Mucosa of stomach (tissue), 1 donor: Measurements from ENCODE around the gene MTFR2.

Experiments
- H3K27me3 ChIP-seq: one replicate; pipeline ENCODE4 v1.7.0; 2013; ENCODE audit warnings: mild to moderate bottlenecking, low read length; ENCODE audit not compliant: control insufficient read depth, insufficient read depth
- H3K36me3 ChIP-seq: one replicate; pipeline ENCODE4 v1.7.0; 2013; ENCODE audit warnings: low read length; ENCODE audit not compliant: control insufficient read depth, insufficient read depth
- H3K4me1 ChIP-seq: one replicate; pipeline ENCODE4 v1.7.0; 2013; ENCODE audit warnings: mild to moderate bottlenecking, low read length; ENCODE audit not compliant: control insufficient read depth, insufficient read depth
- H3K4me3 ChIP-seq: one replicate; pipeline ENCODE4 v1.7.0; 2013; ENCODE audit warnings: low read length
- H3K9ac ChIP-seq: one replicate; pipeline ENCODE4 v1.7.0; 2013; ENCODE audit warnings: mild to moderate bottlenecking, low read length, moderate library complexity
- H3K9me3 ChIP-seq: one replicate; pipeline ENCODE4 v1.7.0; 2013; ENCODE audit warnings: mild to moderate bottlenecking, low read length, moderate library complexity; ENCODE audit not compliant: control insufficient read depth
- donor health status: Pancreatic carcinoma.

MTFR2 gene

DNA sequence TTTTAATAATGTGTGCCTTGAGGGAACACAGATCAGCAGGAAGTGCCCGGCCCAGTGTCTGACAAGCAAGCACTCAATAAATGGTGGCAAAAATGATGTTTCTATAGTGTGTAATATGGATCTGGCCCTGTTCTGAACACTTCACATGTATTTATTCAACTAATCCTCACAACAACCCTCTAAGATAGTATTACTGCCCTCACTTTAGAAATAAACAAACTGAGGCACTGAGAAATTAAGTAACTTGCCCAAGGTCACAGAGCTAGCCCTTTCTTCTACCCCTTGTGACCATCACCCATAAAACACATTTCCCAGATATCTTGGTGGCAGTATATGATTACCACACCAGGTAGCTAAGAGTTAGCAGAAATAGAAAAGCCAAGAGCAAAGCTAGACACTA, 12.8 kb upstream of the MTFR2 start:
- no peak overlapping the region for H3K4me3 ChIP-seq
- H3K9ac ChIP-seq = no peak overlapping the region
- peaks cover 6% of the 10 kb centered on the region for H3K36me3 ChIP-seq
- no peaks in the 10 kb centered on the region for H3K27me3 ChIP-seq
- no peaks in the 10 kb centered on the region for H3K9me3 ChIP-seq
- no peaks in the 10 kb centered on the region for H3K4me1 ChIP-seq

- Histone ChIP-seq H3K4me1 (no peaks in the 10 kb centered on the region), H3K9me3 (no peaks in the 10 kb centered on the region), H3K36me3 (no peaks in the 10 kb centered on the region), H3K9ac (no peak overlapping the region), H3K27me3 (no peaks in the 10 kb centered on the region), H3K4me3 (no peak overlapping the region)
Observed at GRCh38 chr6:136254851-136255466, 4.8 kb upstream of the MTFR2 start.

DNA sequence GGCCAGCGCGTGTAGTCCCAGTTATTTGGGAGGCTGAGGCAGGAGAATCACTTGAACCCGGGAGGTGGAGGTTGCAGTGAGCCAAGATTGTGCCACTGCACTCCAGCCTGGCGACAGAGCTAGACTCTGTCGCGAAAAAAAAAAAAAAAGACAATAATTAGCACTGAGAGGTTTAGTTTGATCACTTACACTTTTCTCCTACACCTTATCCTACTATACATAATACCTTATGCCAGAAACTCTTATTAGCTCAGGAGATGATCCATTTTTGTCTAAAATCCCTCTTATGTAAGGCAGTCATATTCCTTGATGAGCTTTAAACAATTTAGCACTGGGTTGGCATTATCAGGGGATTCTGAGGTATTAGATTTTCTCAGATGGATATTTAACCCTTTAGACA, 3.6 kb upstream of the MTFR2 start:
- no peaks in the 10 kb centered on the region for H3K36me3 ChIP-seq
- no peak overlapping the region for H3K9ac ChIP-seq
- no peaks in the 10 kb centered on the region for H3K9me3 ChIP-seq
- no peak overlapping the region for H3K4me3 ChIP-seq
- H3K27me3 ChIP-seq = no peaks in the 10 kb centered on the region
- H3K4me1 ChIP-seq = no peaks in the 10 kb centered on the region

GRCh38 chr6:136252441-136252840, 2.3 kb upstream of the MTFR2 start:
- Histone ChIP-seq H3K36me3 (no peaks in the 10 kb centered on the region), H3K4me1 (no peaks in the 10 kb centered on the region), H3K27me3 (no peaks in the 10 kb centered on the region), H3K9me3 (no peaks in the 10 kb centered on the region), H3K4me3 (no peak overlapping the region), H3K9ac (no peak overlapping the region)

DNA sequence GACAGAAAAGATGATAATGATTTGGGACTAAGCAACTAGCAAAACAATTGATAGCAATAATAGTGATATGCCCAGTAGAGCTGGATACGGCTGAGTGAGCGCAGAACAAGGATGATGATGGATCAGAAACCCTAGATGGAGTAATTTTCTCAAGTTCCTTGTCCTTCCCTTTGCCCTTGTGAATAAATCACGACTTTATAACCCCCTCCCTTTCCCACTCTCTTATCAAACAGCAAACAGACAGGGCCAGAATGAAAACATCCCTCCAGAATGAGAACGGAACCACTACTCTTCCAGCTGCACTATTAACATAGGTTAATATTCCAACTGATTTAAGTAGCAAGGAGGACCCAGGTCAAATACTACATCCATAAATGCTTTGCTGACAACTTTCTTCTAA, 1.3 kb upstream of the MTFR2 start:
- H3K9me3 ChIP-seq = no peaks in the 10 kb centered on the region
- no peaks in the 10 kb centered on the region for H3K27me3 ChIP-seq
- no peaks in the 10 kb centered on the region for H3K4me1 ChIP-seq
- no peaks in the 10 kb centered on the region for H3K36me3 ChIP-seq
- peak overlapping the region; percentile 86 for H3K4me3 ChIP-seq
- no peak overlapping the region for H3K9ac ChIP-seq

- H3K9me3 ChIP-seq = no peaks in the 10 kb centered on the region
- H3K27me3 ChIP-seq = no peaks in the 10 kb centered on the region
- peak overlapping the region; percentile 86 for H3K4me3 ChIP-seq
- H3K36me3 ChIP-seq = no peaks in the 10 kb centered on the region
- H3K4me1 ChIP-seq = no peaks in the 10 kb centered on the region
- peak overlapping the region; percentile 46 for H3K9ac ChIP-seq
Observed at GRCh38 chr6:136250686-136251008, 536 bp upstream of the MTFR2 start.

GRCh38 chr6:136249336-136249735, 775 bp downstream of the MTFR2 start:
- Histone ChIP-seq H3K27me3 (no peaks in the 10 kb centered on the region), H3K4me3 (peak overlapping the region; percentile 86)

GRCh38 chr6:136244061-136244616, 6.0 kb downstream of the MTFR2 start:
- Histone ChIP-seq H3K9ac (no peak overlapping the region), H3K36me3 (no peaks in the 10 kb centered on the region), H3K27me3 (no peaks in the 10 kb centered on the region), H3K9me3 (no peaks in the 10 kb centered on the region), H3K4me3 (no peak overlapping the region), H3K4me1 (no peaks in the 10 kb centered on the region)

More at GRCh38 chr6:136249336-136249735, 775 bp downstream of the MTFR2 start:
- H3K9ac ChIP-seq = peak overlapping the region; percentile 46
- no peaks in the 10 kb centered on the region for H3K9me3 ChIP-seq
- H3K4me1 ChIP-seq = no peaks in the 10 kb centered on the region
- no peaks in the 10 kb centered on the region for H3K36me3 ChIP-seq

DNA sequence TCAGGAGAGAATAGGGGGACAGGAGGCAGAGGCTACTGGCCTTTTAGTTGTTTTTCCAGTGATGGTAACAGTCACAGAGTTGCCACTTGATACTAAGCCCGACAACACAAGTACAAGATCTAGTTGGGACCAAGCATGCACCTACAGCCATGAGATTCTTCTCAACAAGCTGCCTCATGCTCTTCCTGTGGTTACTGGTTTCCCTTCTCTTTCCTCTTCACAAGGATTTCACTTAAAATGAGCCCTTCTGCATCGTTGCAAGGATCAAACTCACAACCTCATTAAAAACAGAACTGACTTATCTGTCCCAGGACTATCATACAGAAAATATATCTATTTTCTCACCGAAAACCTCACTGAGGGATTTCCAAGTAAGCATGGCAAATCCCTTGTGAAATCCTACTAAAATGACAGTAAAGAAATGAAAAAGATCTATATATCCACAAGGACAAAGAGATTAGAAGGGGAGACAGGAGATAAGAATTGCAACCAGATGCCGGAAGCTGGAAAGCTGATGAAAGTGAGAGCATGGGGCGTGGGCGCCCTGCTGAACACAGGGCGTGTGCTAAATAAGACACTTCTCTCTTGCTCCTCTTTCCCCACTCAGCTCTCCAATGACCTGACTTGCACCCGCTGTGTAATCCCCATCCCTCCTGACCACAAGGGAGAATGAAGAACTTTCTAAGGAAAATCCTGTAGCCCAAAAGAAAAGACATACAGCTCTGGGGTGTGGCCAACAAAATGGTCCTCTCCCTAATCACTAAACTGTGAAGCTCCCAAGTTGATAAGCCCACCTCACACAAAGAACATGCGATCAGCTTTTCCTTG, 13.4 kb downstream of the MTFR2 start:
- no peak overlapping the region for H3K9ac ChIP-seq

DNA sequence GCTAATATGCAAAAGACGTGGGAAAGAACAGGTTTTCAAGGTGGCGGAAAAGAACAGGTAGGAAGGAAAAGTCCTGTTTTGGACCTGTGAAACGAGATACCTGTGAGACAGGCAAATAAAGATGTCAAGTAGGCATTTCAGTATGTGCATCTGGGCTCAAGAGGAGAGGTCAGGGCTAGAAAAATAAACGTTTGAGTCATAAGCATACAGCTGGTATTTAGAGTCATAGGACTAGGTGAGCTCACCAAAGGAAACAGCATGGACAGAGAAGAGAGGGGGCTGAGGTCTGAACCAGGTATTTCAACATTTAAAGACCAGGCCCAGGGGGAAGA, 14.9 kb downstream of the MTFR2 start:
- H3K36me3 ChIP-seq = no peaks in the 10 kb centered on the region
- no peaks in the 10 kb centered on the region for H3K27me3 ChIP-seq
- H3K9ac ChIP-seq = no peak overlapping the region
- H3K9me3 ChIP-seq = no peaks in the 10 kb centered on the region
- H3K4me1 ChIP-seq = no peaks in the 10 kb centered on the region
- H3K4me3 ChIP-seq = no peak overlapping the region

More for the DNA sequence above, 13.4 kb downstream of the MTFR2 start:
- Histone ChIP-seq H3K9me3 (no peaks in the 10 kb centered on the region), H3K4me3 (no peak overlapping the region), H3K4me1 (no peaks in the 10 kb centered on the region), H3K36me3 (no peaks in the 10 kb centered on the region), H3K27me3 (no peaks in the 10 kb centered on the region)

DNA sequence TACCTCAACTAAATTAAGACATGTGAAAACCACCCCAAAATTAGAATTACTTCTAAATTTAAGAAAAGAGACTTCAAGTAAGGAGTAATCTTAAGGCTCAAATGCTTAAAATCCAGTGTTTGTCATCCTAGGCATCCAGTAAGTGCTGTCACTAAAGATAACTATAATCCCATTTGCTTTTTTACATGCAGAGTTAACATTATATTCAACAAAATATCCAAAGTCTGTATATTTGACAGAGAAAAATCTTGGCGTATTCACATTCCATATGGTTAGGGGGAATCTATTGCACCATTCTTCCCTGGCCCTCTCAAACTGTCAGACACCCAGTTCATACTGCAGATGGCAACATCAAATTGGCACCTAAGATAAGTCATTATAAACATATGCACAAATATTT, 17.4 kb downstream of the MTFR2 start:
- Histone ChIP-seq H3K9ac (no peak overlapping the region), H3K9me3 (no peaks in the 10 kb centered on the region), H3K4me3 (no peak overlapping the region), H3K4me1 (no peaks in the 10 kb centered on the region), H3K36me3 (no peaks in the 10 kb centered on the region), H3K27me3 (no peaks in the 10 kb centered on the region)

DNA sequence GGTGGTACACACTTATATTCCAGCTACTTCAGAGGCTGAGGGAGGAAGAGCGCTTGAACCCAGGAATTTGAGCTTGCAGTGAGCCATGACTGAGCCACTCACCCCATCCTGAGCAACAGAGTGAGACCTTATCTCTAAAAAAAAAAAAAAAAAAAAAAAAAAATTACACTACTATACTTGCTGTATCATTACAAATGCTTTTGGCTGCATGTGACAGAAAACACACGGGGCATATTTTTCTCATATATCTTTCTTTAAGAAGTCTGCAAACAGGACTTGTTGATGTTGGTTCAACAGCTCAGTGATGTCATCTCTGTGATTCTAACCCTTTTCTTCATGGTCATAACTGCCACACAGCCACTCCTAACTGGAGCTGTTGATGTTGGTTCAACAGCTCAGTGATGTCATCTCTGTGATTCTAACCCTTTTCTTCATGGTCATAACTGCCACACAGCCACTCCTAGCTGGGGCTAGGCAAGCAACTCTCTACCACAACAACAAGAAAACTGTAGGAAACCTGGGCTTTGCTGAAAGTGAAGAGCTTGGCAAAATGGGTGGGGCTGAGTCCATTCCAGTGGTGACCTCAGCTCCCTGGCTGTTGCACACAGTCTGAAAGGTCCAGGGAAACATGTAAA, 19.8 kb downstream of the MTFR2 start:
- H3K4me3 ChIP-seq = no peak overlapping the region
- H3K27me3 ChIP-seq = no peaks in the 10 kb centered on the region
- no peak overlapping the region for H3K9ac ChIP-seq
- H3K36me3 ChIP-seq = no peaks in the 10 kb centered on the region
- H3K4me1 ChIP-seq = peaks cover 10% of the 10 kb centered on the region
- no peaks in the 10 kb centered on the region for H3K9me3 ChIP-seq
